AG09309 (cell line): ENCODE results near the gene SMCO2.

Experiments used
- DNase-seq: peaks from one replicate; pipeline ENCODE4 v3.0.0-alpha.2; 2010; ENCODE audit warnings: low read depth
- H3K4me3 ChIP-seq: 2 replicates; pipeline ENCODE4 v1.5.1; 2011; ENCODE audit warnings: mild to moderate bottlenecking, low read depth, low read length, moderate library complexity; ENCODE audit not compliant: control insufficient read depth
- CTCF ChIP-seq: IDR thresholded peaks from 2 replicates; pipeline ENCODE4 v1.5.1; 2011; ENCODE audit warnings: mild to moderate bottlenecking, low read depth, low read length, inconsistent platforms; ENCODE audit not compliant: insufficient read depth, control insufficient read depth; ENCODE audit errors: missing control alignments

The SMCO2 gene

GRCh38 chr12:27517961-27518665, 71.6 kb downstream of the SMCO2 start:
- no peak for TF ChIP-seq CTCF
- no peak overlapping the region for H3K4me3 ChIP-seq
- no peak for DNase-seq

GRCh38 chr12:27521066-27521465, 74.5 kb downstream of the SMCO2 start:
- H3K4me3 ChIP-seq = no peak overlapping the region
- no peak for DNase-seq
- TF ChIP-seq CTCF = no peak

- DNase-seq = no peak
- no peak for TF ChIP-seq CTCF
- H3K4me3 ChIP-seq = no peak overlapping the region
Measured at GRCh38 chr12:27521981-27522380, 75.4 kb downstream of the SMCO2 start.

- H3K4me3 ChIP-seq = peak overlapping the region; percentile 67
- no peak for TF ChIP-seq CTCF
- DNase-seq = no peak
Measured at GRCh38 chr12:27523305-27523641, 76.7 kb downstream of the SMCO2 start.

- peak within 1 kb of the TSS; percentile 67 for H3K4me3 ChIP-seq
- peak; percentile 40 for TF ChIP-seq CTCF
- DNase-seq = peak; percentile 93
Measured at GRCh38 chr12:27523642-27524493, 77.3 kb downstream of the SMCO2 start, which contains the start of gene PPFIBP1. TSS of gene PPFIBP1 (plus strand) at chr12:27524206. CDS start at chr12:27633397, 109,191 bp downstream.

GRCh38 chr12:27524494-27524835, 77.9 kb downstream of the SMCO2 start:
- no peak for DNase-seq
- no peak for TF ChIP-seq CTCF
- peak overlapping the region; percentile 67 for H3K4me3 ChIP-seq
